Naive thymus-derived CD8-positive, alpha-beta T cell (primary cell): ENCODE measurements around the gene BCL6. TPM values are rescaled to one million over a fixed set of nuclear protein-coding genes. Genes with fewer than 3 reads are reported as not detected.

Experiments used
- ATAC-seq, 2 donors: fragments of 150-1000 bp; cut with Tn5 transposase in 1 of 2; sonication (Bioruptor Pico), chemical (Tn5 transposase) in 1 of 2; 1 replicate in 1 of 2; 2 replicates in 1 of 2; pipeline ENCODE4 v1.10.0; 2021; ENCODE audit warnings: mild to moderate bottlenecking in 2 of 2, moderate library complexity in 2 of 2
- POLR2A ChIA-PET: fragments of 350-600 bp; sonication (Branson Sonifier 250); formaldehyde crosslinking; loops from one replicate; lab custom pipeline; 2021; ENCODE audit warnings: antibody characterized with exemption; lab: Charles Lee
- DNase-seq, 10 donors: peaks; one replicate each; pipeline versions ENCODE4 v3.0.0 to v3.0.0-alpha.2; 2020 to 2022
- H3K27ac Mint-ChIP-seq, 10 donors: one replicate each; pipeline ENCODE4 v1.8.0; 2020 to 2022; ENCODE audit warnings: mild to moderate bottlenecking in 10 of 10, mixed read lengths in 10 of 10, moderate library complexity in 4 of 10, inconsistent platforms in 1 of 10
- H3K27me3 Mint-ChIP-seq, 5 donors: one replicate each; pipeline ENCODE4 v1.8.0; 2021 to 2022; ENCODE audit warnings: mixed read lengths in 5 of 5
- H3K36me3 Mint-ChIP-seq, 3 donors: one replicate each; pipeline ENCODE4 v1.8.0; 2020 to 2022; ENCODE audit warnings: mixed read lengths in 3 of 3, mild to moderate bottlenecking in 2 of 3, inconsistent platforms in 1 of 3
- H3K4me1 Mint-ChIP-seq, 4 donors: one replicate each; pipeline ENCODE4 v1.8.0; 2021 to 2022; ENCODE audit warnings: mixed read lengths in 4 of 4
- H3K4me3 Mint-ChIP-seq, 10 donors: one replicate each; pipeline ENCODE4 v1.8.0; 2020 to 2022; ENCODE audit warnings: mild to moderate bottlenecking in 10 of 10, mixed read lengths in 10 of 10, moderate library complexity in 6 of 10, inconsistent platforms in 1 of 10
- H3K9me3 Mint-ChIP-seq, 9 donors: one replicate each; pipeline ENCODE4 v1.8.0; 2020 to 2022; ENCODE audit warnings: mixed read lengths in 9 of 9, mild to moderate bottlenecking in 3 of 9, inconsistent platforms in 1 of 9, moderate library complexity in 1 of 9
- polyA plus RNA-seq, 3 donors: library from polyadenylated mRNA; unstranded; fragments of 300-500 nt; fragmentation: Illumina TruSeq; gene quantifications; one replicate each; pipeline ENCODE4 v1.2.3, GENCODE V29; 2021
- total RNA-seq, 8 experiments: library from RNA in 2 of 8; stranded (reverse) in 2 of 8; gene quantifications; one replicate each; pipeline ENCODE4 v1.2.3 and lab custom pipeline; 2021 to 2026

Gene BCL6
- total and polyA plus RNA-seq, 5 experiments from 2014 or later = 1.1 to 23.0 (median 2.7) TPM

- ATAC-seq = peak; percentile 16 to 24
- Mint-ChIP-seq H3K9me3 (no peaks in the 10 kb centered on the region), H3K27ac (peak overlapping the region; percentile 83 to 100 (median 98)), H3K4me3 (peak overlapping the region; percentile 94 to 100 (median 98)), H3K27me3 (peaks cover 0 to 4% (median 0%) of the 10 kb centered on the region in 5 donors), H3K4me1 (peaks cover 41 to 84% (median 57%) of the 10 kb centered on the region in 4 donors), H3K36me3 (peaks cover 0 to 6% (median 0%) of the 10 kb centered on the region in 3 donors)
- DNase-seq = peak; percentile 48 to 84 (median 70)
- POLR2A ChIA-PET = interaction anchor here (1.2 to 2.2 kb wide), 6 partner anchors 1007 to 1405 kb away, joined by 3 to 14 read pairs (median 6); no protein-coding TSS in a partner anchor
Measured at GRCh38 chr3:187741403-187742350, 3.6 kb downstream of the BCL6 start.

GRCh38 chr3:187740421-187741399 lies 4.6 kb downstream of the BCL6 start:
- Mint-ChIP-seq H3K27ac (peak overlapping the region; percentile 83 to 100 (median 98)), H3K4me1 (peaks cover 36 to 75% (median 50%) of the 10 kb centered on the region in 4 donors), H3K4me3 (peak overlapping the region; percentile 94 to 100 (median 98)), H3K27me3 (peaks cover 0 to 4% (median 0%) of the 10 kb centered on the region in 5 donors), H3K36me3 (peaks cover 0 to 6% (median 0%) of the 10 kb centered on the region in 3 donors), H3K9me3 (no peaks in the 10 kb centered on the region)
- DNase-seq = peak; percentile 33 to 76 (median 62)
- ATAC-seq = peak in 1 of 2 donors; percentile 5
- POLR2A ChIA-PET = interaction anchor here (0.8 to 2.6 kb wide), 19 partner anchors 9 to 1406 kb away, joined by 3 to 14 read pairs (median 3); partner anchors contain the start of gene EIF4A2

- DNase-seq (peak; percentile 55 to 82 (median 77)), ATAC-seq (peak; percentile 41 to 52)
- POLR2A ChIA-PET = interaction anchor here (0.7 to 2.6 kb wide), 22 partner anchors 10 to 1407 kb away, joined by 3 to 14 read pairs (median 3); partner anchors contain the start of gene EIF4A2
- H3K4me1 Mint-ChIP-seq = peaks cover 34 to 70% (median 49%) of the 10 kb centered on the region in 4 donors
- H3K27ac Mint-ChIP-seq = peak overlapping the region; percentile 83 to 100 (median 98)
- peak overlapping the region; percentile 94 to 100 (median 98) for H3K4me3 Mint-ChIP-seq
- no peaks in the 10 kb centered on the region for H3K9me3 Mint-ChIP-seq
- H3K36me3 Mint-ChIP-seq = peaks cover 0 to 6% (median 0%) of the 10 kb centered on the region in 3 donors
- no peaks in the 10 kb centered on the region for H3K27me3 Mint-ChIP-seq
Measured at GRCh38 chr3:187739561-187740332, 5.5 kb downstream of the BCL6 start.

GRCh38 chr3:187739094-187739560 lies 6.1 kb downstream of the BCL6 start:
- H3K27ac Mint-ChIP-seq = peak overlapping the region; percentile 83 to 100 (median 96)
- peaks cover 0 to 2% (median 0%) of the 10 kb centered on the region in 3 donors for H3K36me3 Mint-ChIP-seq
- DNase-seq (peak in 3 of 10 donors; percentile 14 to 58 (median 19)), ATAC-seq (peak; percentile 1 to 4)
- H3K4me3 Mint-ChIP-seq = peak overlapping the region; percentile 94 to 100 (median 98)
- no peaks in the 10 kb centered on the region for H3K27me3 Mint-ChIP-seq
- H3K9me3 Mint-ChIP-seq = no peaks in the 10 kb centered on the region
- peaks cover 34 to 64% (median 48%) of the 10 kb centered on the region in 4 donors for H3K4me1 Mint-ChIP-seq
- POLR2A ChIA-PET = interaction anchor here (0.5 to 2.6 kb wide), 10 partner anchors 500 to 1405 kb away, joined by 3 to 9 read pairs (median 4); no protein-coding TSS in a partner anchor

GRCh38 chr3:187738331-187739093 lies 6.8 kb downstream of the BCL6 start:
- peak; percentile 37 to 44 for ATAC-seq
- H3K9me3 Mint-ChIP-seq = no peaks in the 10 kb centered on the region
- peak overlapping the region; percentile 94 to 100 (median 98) for H3K4me3 Mint-ChIP-seq
- H3K27ac Mint-ChIP-seq = peak overlapping the region; percentile 83 to 100 (median 96)
- H3K4me1 Mint-ChIP-seq = peaks cover 32 to 58% (median 47%) of the 10 kb centered on the region in 4 donors
- POLR2A ChIA-PET = interaction anchor here (0.5 to 2.6 kb wide), 9 partner anchors 9 to 1406 kb away, joined by 3 to 9 read pairs (median 5); no protein-coding TSS in a partner anchor
- H3K36me3 Mint-ChIP-seq = peaks cover 0 to 5% (median 0%) of the 10 kb centered on the region in 3 donors
- H3K27me3 Mint-ChIP-seq = no peaks in the 10 kb centered on the region
- peak in 9 of 10 donors; percentile 51 to 82 (median 64) for DNase-seq

- no peak for ATAC-seq
- Mint-ChIP-seq H3K36me3 (peaks cover 0 to 10% (median 0%) of the 10 kb centered on the region in 3 donors), H3K27me3 (no peaks in the 10 kb centered on the region), H3K27ac (peak overlapping the region; percentile 83 to 100 (median 96)), H3K4me3 (peak overlapping the region; percentile 94 to 100 (median 98)), H3K4me1 (peaks cover 31 to 55% (median 46%) of the 10 kb centered on the region in 4 donors), H3K9me3 (no peaks in the 10 kb centered on the region)
- POLR2A ChIA-PET = interaction anchor here (0.7 to 2.6 kb wide), 3 partner anchors 9 to 1395 kb away, joined by 4 to 9 read pairs (median 5); no protein-coding TSS in a partner anchor
- DNase-seq = no peak
Measured at GRCh38 chr3:187738071-187738330, 7.3 kb downstream of the BCL6 start.

- H3K4me3 Mint-ChIP-seq = peak overlapping the region; percentile 94 to 100 (median 98)
- H3K27ac Mint-ChIP-seq = peak overlapping the region; percentile 68 to 100 (median 90)
- ATAC-seq = peak in 1 of 2 donors; percentile 26
- no peaks in the 10 kb centered on the region for H3K27me3 Mint-ChIP-seq
- peaks cover 0 to 10% (median 0%) of the 10 kb centered on the region in 3 donors for H3K36me3 Mint-ChIP-seq
- peaks cover 28 to 50% (median 42%) of the 10 kb centered on the region in 4 donors for H3K4me1 Mint-ChIP-seq
- POLR2A ChIA-PET = interaction anchor here (0.7 to 2.6 kb wide), 5 partner anchors 10 to 1395 kb away, joined by 3 to 9 read pairs (median 5); no protein-coding TSS in a partner anchor
- no peaks in the 10 kb centered on the region for H3K9me3 Mint-ChIP-seq
- peak in 7 of 10 donors; percentile 35 to 46 (median 43) for DNase-seq
Measured at GRCh38 chr3:187737368-187738070, 7.7 kb downstream of the BCL6 start.

GRCh38 chr3:187737006-187737367 lies 8.3 kb downstream of the BCL6 start:
- Mint-ChIP-seq H3K4me3 (peak overlapping the region; percentile 94 to 100 (median 98)), H3K36me3 (peaks cover 0 to 10% (median 0%) of the 10 kb centered on the region in 3 donors), H3K27ac (peak overlapping the region; percentile 35 to 98 (median 85)), H3K27me3 (no peaks in the 10 kb centered on the region), H3K9me3 (no peaks in the 10 kb centered on the region), H3K4me1 (peaks cover 26 to 45% (median 37%) of the 10 kb centered on the region in 4 donors)
- DNase-seq (no peak), ATAC-seq (no peak)
- POLR2A ChIA-PET = interaction anchor here (0.5 to 0.7 kb wide), 3 partner anchors 1019 to 1205 kb away, joined by 3 to 7 read pairs (median 6); no protein-coding TSS in a partner anchor

- POLR2A ChIA-PET = interaction anchor here (0.5 to 0.7 kb wide), 3 partner anchors 1019 to 1205 kb away, joined by 3 to 7 read pairs (median 6); no protein-coding TSS in a partner anchor
- H3K27me3 Mint-ChIP-seq = no peaks in the 10 kb centered on the region
- H3K4me1 Mint-ChIP-seq = peaks cover 22 to 40% (median 33%) of the 10 kb centered on the region in 4 donors
- peak overlapping the region in 8 of 10 donors; percentile 12 to 99 (median 96) for H3K4me3 Mint-ChIP-seq
- H3K36me3 Mint-ChIP-seq = peaks cover 0 to 15% (median 3%) of the 10 kb centered on the region in 3 donors
- DNase-seq = no peak
- H3K27ac Mint-ChIP-seq = peak overlapping the region in 7 of 10 donors; percentile 7 to 97 (median 78)
- ATAC-seq = no peak
- no peaks in the 10 kb centered on the region for H3K9me3 Mint-ChIP-seq
Measured at GRCh38 chr3:187736418-187736871, 8.8 kb downstream of the BCL6 start.
